ENCODE measurements around the gene MON1B. TPM values are rescaled to one million over a fixed set of nuclear protein-coding genes. Genes with fewer than 3 reads are reported as not detected.

MON1B gene
- total RNA-seq, 1 experiment from 2014 or later: 49.1 TPM

DNA sequence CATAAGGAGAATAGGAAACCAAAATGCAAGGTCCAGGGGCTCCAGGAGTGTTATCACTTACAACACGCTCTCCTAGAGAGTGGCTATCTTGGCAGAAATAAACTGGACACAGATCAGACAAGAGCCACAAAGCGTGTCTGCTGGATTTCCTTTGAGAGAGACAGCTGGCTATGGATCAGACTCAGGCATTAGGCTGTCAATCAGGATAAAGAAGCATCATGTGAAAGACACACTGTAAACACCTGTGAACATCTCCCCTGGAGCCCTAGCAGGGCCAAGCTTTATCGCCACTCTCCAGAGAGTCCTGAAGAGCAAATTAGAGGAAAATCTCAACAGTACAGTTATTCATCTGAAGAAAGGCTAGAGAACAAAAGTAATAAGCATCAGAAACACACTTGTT is 34.2 kb downstream of the MON1B start:
- CTCF ChIA-PET: no interaction called here
- DNase-seq (ENCODE audit: low spot score) (no peak), ATAC-seq (no peak)
- Mint-ChIP-seq H3K27me3 (ENCODE audit: low read depth) (peaks cover 3% of the 10 kb centered on the region; the same call in 1 of the 2 replicates), H3K36me3 (no peaks in the 10 kb centered on the region), H3K27ac (no peak overlapping the region), H3K9me3 (no peaks in the 10 kb centered on the region), H3K4me1 (peaks cover 22% of the 10 kb centered on the region), H3K4me3 (no peak overlapping the region)
- POLR2A ChIA-PET: no interaction called here
- TF ChIP-seq ESRRA (CRISPR knock-in tag; IDR thresholded peaks at IDR 0.05; ENCODE audit: borderline replicate concordance): no peak
- no peak for TF ChIP-seq RELA (CRISPR knock-in tag; IDR thresholded peaks at IDR 0.05; ENCODE audit: borderline replicate concordance)
- TF ChIP-seq JAZF1 (CRISPR knock-in tag; IDR thresholded peaks at IDR 0.05): no peak
- TF ChIP-seq IRF2 (CRISPR knock-in tag; IDR thresholded peaks at IDR 0.05; ENCODE audit: borderline replicate concordance, low read depth): no peak
- TF ChIP-seq, protein P1, sequence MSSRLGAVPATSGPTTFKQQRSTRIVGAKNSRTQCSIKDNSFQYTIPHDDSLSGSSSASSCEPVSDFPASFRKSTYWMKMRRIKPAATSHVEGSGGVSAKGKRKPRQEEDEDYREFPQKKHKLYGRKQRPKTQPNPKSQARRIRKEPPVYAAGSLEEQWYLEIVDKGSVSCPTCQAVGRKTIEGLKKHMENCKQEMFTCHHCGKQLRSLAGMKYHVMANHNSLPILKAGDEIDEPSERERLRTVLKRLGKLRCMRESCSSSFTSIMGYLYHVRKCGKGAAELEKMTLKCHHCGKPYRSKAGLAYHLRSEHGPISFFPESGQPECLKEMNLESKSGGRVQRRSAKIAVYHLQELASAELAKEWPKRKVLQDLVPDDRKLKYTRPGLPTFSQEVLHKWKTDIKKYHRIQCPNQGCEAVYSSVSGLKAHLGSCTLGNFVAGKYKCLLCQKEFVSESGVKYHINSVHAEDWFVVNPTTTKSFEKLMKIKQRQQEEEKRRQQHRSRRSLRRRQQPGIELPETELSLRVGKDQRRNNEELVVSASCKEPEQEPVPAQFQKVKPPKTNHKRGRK (CRISPR knock-in tag; IDR thresholded peaks at IDR 0.05; ENCODE audit: borderline replicate concordance): no peak
- no peak for TF ChIP-seq ZNF416 (CRISPR knock-in tag; IDR thresholded peaks at IDR 0.05)
- no peak for TF ChIP-seq CREB1 (CRISPR knock-in tag; IDR thresholded peaks at IDR 0.05)
- no peak for TF ChIP-seq FOXJ3 (CRISPR knock-in tag; IDR thresholded peaks at IDR 0.05; ENCODE audit: borderline replicate concordance)
- TF ChIP-seq ZSCAN18 (CRISPR knock-in tag; IDR thresholded peaks at IDR 0.05): no peak
- TF ChIP-seq ARID4B (CRISPR knock-in tag; IDR thresholded peaks at IDR 0.05; ENCODE audit: borderline replicate concordance): no peak
- TF ChIP-seq, protein P2, sequence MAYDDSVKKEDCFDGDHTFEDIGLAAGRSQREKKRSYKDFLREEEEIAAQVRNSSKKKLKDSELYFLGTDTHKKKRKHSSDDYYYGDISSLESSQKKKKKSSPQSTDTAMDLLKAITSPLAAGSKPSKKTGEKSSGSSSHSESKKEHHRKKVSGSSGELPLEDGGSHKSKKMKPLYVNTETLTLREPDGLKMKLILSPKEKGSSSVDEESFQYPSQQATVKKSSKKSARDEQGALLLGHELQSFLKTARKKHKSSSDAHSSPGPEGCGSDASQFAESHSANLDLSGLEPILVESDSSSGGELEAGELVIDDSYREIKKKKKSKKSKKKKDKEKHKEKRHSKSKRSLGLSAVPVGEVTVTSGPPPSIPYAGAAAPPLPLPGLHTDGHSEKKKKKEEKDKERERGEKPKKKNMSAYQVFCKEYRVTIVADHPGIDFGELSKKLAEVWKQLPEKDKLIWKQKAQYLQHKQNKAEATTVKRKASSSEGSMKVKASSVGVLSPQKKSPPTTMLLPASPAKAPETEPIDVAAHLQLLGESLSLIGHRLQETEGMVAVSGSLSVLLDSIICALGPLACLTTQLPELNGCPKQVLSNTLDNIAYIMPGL (CRISPR knock-in tag; IDR thresholded peaks at IDR 0.05): no peak
- TF ChIP-seq, protein P3, sequence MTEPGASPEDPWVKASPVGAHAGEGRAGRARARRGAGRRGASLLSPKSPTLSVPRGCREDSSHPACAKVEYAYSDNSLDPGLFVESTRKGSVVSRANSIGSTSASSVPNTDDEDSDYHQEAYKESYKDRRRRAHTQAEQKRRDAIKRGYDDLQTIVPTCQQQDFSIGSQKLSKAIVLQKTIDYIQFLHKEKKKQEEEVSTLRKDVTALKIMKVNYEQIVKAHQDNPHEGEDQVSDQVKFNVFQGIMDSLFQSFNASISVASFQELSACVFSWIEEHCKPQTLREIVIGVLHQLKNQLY (CRISPR knock-in tag; IDR thresholded peaks at IDR 0.05): no peak

DNA sequence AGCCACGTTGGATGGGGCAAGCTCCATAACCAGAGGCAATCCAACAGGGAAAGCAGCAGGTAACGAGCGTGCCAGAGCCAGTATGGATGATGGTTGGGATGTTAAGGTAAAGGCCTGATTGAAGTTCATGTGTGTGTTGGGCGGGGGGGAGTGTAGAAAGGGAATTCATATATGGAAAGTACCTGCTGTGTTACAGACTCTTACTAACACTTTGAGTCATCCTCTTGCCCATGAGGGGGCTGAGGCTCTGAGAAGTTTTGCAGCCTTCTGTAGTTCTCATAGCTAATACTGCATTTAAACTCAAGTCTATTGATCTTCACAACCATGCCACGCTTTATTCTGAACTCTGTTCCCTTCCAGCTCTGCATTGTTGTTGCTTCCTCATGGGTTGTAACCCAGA is 36.8 kb downstream of the MON1B start:
- ATAC-seq (no peak), DNase-seq (ENCODE audit: low spot score) (no peak)
- no peak overlapping the region for H3K4me3 Mint-ChIP-seq
- POLR2A ChIA-PET: no interaction called here
- H3K27me3 Mint-ChIP-seq (ENCODE audit: low read depth): peaks cover 3% of the 10 kb centered on the region; the same call in 1 of the 2 replicates
- H3K27ac Mint-ChIP-seq: no peak overlapping the region
- TF ChIP-seq NR2C2 (CRISPR knock-in tag; IDR thresholded peaks at IDR 0.05) (no peak), NFATC4 (CRISPR knock-in tag; IDR thresholded peaks at IDR 0.05) (no peak), ZNF416 (CRISPR knock-in tag; IDR thresholded peaks at IDR 0.05) (no peak), ELF4 (CRISPR knock-in tag; IDR thresholded peaks at IDR 0.05; ENCODE audit: low read depth) (no peak)
- TF ChIP-seq, protein P1 (CRISPR knock-in tag; IDR thresholded peaks at IDR 0.05; ENCODE audit: borderline replicate concordance): no peak
- no peaks in the 10 kb centered on the region for H3K36me3 Mint-ChIP-seq
- CTCF ChIA-PET: interaction anchor here (1.3 kb wide), 1 partner anchor 356 kb away, joined by 4 read pairs; no protein-coding TSS in a partner anchor
- H3K4me1 Mint-ChIP-seq: peaks cover 19% of the 10 kb centered on the region
- no peaks in the 10 kb centered on the region for H3K9me3 Mint-ChIP-seq

Measured in WTC11 (cell line).